Measurements from ENCODE around the gene RAPGEF3. TPM values are rescaled to one million over a fixed set of nuclear protein-coding genes. Genes with fewer than 3 reads are reported as not detected.
A peak's percentile ranks its signal among the peaks of the same experiment; 100 is the strongest.

The RAPGEF3 gene
- total and polyA plus RNA-seq, 2 of the 13 experiments (the other 11 are each of a cell fraction or from before 2014, with no cell fraction given): 0.07 TPM

DNA sequence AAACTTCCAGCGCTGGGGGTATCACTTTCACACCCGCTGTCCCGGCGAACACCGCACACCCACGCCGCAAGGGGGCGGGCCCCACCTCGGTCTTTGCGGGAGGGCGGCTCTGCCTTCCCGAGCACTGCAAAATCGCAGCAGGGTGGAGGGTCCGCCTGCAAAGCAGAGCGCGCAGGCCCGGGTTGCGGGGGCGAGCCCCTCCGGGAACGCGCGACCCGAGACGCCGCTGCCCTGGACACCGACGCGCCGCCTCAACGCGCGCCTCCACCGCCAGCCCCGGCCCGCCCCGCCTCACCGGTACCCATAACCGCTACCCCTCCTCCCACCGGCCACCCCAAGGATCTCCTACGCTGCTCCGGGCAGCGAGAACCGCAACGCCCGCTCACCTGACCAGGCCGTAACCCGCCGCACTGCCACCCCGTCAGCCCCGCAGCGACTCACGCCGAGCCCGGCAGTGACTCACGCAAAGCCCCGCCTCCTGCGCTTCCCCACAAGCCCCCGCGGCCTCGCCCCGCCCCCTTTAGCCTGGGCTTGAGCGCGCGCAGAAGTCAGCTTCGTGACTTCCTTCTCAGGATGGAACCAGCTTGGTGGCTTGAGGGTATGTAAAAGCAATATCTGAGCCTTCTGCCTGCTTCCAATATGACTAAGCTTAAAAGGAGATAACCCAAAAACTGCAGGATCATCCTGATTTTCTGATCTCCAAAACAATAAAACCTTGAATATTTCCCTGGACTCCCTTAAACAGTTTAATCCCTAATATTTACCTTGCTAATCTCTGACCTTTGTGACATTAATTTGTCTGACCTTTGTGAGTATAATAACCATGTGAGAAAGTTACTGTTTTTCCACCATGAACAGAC lies 52.9 kb downstream of the RAPGEF3 start, which contains the start of gene RPAP3 (continued):
- TF ChIP-seq, protein P1, sequence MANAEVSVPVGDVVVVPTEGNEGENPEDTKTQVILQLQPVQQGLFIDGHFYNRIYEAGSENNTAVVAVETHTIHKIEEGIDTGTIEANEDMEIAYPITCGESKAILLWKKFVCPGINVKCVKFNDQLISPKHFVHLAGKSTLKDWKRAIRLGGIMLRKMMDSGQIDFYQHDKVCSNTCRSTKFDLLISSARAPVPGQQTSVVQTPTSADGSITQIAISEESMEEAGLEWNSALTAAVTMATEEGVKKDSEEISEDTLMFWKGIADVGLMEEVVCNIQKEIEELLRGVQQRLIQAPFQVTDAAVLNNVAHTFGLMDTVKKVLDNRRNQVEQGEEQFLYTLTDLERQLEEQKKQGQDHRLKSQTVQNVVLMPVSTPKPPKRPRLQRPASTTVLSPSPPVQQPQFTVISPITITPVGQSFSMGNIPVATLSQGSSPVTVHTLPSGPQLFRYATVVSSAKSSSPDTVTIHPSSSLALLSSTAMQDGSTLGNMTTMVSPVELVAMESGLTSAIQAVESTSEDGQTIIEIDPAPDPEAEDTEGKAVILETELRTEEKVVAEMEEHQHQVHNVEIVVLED (CRISPR knock-in tag; IDR thresholded peaks at IDR 0.05; ENCODE audit: borderline replicate concordance): peak; percentile 78
- TF ChIP-seq SP5 (CRISPR knock-in tag; IDR thresholded peaks at IDR 0.05; ENCODE audit: borderline replicate concordance, low read depth): peak; percentile 73; the same call in 1 of the 2 replicates
- peak; percentile 28; the same call in 1 of the 2 replicates for TF ChIP-seq CEBPG (CRISPR knock-in tag; IDR thresholded peaks at IDR 0.05)
- TF ChIP-seq NFRKB (IDR thresholded peaks at IDR 0.05): no peak
- no peak for TF ChIP-seq ZNF256 (CRISPR knock-in tag; conservative IDR thresholded peaks at IDR 0.05)
- TF ChIP-seq, protein P2, sequence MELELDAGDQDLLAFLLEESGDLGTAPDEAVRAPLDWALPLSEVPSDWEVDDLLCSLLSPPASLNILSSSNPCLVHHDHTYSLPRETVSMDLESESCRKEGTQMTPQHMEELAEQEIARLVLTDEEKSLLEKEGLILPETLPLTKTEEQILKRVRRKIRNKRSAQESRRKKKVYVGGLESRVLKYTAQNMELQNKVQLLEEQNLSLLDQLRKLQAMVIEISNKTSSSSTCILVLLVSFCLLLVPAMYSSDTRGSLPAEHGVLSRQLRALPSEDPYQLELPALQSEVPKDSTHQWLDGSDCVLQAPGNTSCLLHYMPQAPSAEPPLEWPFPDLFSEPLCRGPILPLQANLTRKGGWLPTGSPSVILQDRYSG (CRISPR knock-in tag; IDR thresholded peaks at IDR 0.05): 0 out of 2 replicates have a peak, but pooled peaks have one; percentile 12
- TF ChIP-seq, protein P3, sequence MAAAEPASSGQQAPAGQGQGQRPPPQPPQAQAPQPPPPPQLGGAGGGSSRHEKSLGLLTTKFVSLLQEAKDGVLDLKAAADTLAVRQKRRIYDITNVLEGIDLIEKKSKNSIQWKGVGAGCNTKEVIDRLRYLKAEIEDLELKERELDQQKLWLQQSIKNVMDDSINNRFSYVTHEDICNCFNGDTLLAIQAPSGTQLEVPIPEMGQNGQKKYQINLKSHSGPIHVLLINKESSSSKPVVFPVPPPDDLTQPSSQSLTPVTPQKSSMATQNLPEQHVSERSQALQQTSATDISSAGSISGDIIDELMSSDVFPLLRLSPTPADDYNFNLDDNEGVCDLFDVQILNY (CRISPR knock-in tag; conservative IDR thresholded peaks at IDR 0.05): 0 out of 2 replicates have a peak, but pooled peaks have one; percentile 43
- TF ChIP-seq, protein P4, sequence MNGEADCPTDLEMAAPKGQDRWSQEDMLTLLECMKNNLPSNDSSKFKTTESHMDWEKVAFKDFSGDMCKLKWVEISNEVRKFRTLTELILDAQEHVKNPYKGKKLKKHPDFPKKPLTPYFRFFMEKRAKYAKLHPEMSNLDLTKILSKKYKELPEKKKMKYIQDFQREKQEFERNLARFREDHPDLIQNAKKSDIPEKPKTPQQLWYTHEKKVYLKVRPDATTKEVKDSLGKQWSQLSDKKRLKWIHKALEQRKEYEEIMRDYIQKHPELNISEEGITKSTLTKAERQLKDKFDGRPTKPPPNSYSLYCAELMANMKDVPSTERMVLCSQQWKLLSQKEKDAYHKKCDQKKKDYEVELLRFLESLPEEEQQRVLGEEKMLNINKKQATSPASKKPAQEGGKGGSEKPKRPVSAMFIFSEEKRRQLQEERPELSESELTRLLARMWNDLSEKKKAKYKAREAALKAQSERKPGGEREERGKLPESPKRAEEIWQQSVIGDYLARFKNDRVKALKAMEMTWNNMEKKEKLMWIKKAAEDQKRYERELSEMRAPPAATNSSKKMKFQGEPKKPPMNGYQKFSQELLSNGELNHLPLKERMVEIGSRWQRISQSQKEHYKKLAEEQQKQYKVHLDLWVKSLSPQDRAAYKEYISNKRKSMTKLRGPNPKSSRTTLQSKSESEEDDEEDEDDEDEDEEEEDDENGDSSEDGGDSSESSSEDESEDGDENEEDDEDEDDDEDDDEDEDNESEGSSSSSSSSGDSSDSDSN (CRISPR knock-in tag; IDR thresholded peaks at IDR 0.05): peak; percentile 69; the same call in 1 of the 2 replicates
- TF ChIP-seq ZC3H13 (CRISPR knock-in tag; IDR thresholded peaks at IDR 0.05): 0 out of 2 replicates have a peak, but pooled peaks have one; percentile 27
- TF ChIP-seq MTF2 (CRISPR knock-in tag; IDR thresholded peaks at IDR 0.05; ENCODE audit: borderline replicate concordance): peak; percentile 51; the same call in 1 of the 2 replicates
- TF ChIP-seq MED1 (CRISPR knock-in tag; IDR thresholded peaks at IDR 0.05): no peak
- TF ChIP-seq ZNF570 (CRISPR knock-in tag; IDR thresholded peaks at IDR 0.05; ENCODE audit: borderline replicate concordance): no peak
- TF ChIP-seq, protein P5, sequence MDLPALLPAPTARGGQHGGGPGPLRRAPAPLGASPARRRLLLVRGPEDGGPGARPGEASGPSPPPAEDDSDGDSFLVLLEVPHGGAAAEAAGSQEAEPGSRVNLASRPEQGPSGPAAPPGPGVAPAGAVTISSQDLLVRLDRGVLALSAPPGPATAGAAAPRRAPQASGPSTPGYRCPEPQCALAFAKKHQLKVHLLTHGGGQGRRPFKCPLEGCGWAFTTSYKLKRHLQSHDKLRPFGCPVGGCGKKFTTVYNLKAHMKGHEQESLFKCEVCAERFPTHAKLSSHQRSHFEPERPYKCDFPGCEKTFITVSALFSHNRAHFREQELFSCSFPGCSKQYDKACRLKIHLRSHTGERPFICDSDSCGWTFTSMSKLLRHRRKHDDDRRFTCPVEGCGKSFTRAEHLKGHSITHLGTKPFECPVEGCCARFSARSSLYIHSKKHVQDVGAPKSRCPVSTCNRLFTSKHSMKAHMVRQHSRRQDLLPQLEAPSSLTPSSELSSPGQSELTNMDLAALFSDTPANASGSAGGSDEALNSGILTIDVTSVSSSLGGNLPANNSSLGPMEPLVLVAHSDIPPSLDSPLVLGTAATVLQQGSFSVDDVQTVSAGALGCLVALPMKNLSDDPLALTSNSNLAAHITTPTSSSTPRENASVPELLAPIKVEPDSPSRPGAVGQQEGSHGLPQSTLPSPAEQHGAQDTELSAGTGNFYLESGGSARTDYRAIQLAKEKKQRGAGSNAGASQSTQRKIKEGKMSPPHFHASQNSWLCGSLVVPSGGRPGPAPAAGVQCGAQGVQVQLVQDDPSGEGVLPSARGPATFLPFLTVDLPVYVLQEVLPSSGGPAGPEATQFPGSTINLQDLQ (CRISPR knock-in tag; IDR thresholded peaks at IDR 0.05): 0 out of 2 replicates have a peak, but pooled peaks have one; percentile 56
- TF ChIP-seq AKAP8 (CRISPR knock-in tag; IDR thresholded peaks at IDR 0.05): 0 out of 2 replicates have a peak, but pooled peaks have one; percentile 62
